ENCODE data around the gene UMAD1.

UMAD1 gene

GRCh38 chr7:7695111-7695817, 54.7 kb downstream of the UMAD1 start:
- TF ChIP-seq TAF1 (IDR thresholded peaks at IDR 0.05; ENCODE audit: borderline replicate concordance, low read depth, low read length) (no peak), POLR2A (IDR thresholded peaks at IDR 0.05; ENCODE audit: low read depth, low read length) (no peak), POLR2AphosphoS5 (IDR thresholded peaks at IDR 0.05; ENCODE audit: low read depth, low read length) (no peak)
- FAIRE-seq, result no peak
- no peak for DNase-seq (ENCODE audit: insufficient read length)

GRCh38 chr7:7696458-7697119, 56.0 kb downstream of the UMAD1 start:
- DNase-seq (ENCODE audit: insufficient read length) (no peak), FAIRE-seq (no peak)
- TF ChIP-seq POLR2AphosphoS5 (IDR thresholded peaks at IDR 0.05; ENCODE audit: low read depth, low read length) (no peak), POLR2A (IDR thresholded peaks at IDR 0.05; ENCODE audit: low read depth, low read length) (no peak), TAF1 (IDR thresholded peaks at IDR 0.05; ENCODE audit: borderline replicate concordance, low read depth, low read length) (no peak)

DNA sequence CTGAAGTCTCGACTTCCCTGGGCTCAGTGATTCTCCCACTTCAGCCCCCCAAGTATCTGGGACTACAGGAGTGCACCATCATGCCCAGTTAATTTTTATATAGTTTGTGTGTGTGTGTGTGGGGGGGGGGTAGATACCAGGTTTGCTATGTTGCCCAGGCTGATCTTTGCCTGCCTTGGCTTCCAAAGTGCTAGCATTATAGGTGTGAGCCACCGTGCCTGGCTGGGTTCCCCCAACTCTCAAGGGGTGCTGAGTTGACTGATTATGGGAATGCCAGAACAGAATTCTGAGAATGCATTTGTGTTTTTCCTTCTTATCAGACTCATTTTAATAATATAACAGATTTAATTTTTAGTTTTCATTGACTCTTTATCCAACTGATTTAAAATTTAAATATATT, 58.4 kb downstream of the UMAD1 start:
- DNase-seq (ENCODE audit: insufficient read length), result no peak
- TF ChIP-seq TAF1 (IDR thresholded peaks at IDR 0.05; ENCODE audit: borderline replicate concordance, low read depth, low read length), result no peak
- TF ChIP-seq POLR2A (IDR thresholded peaks at IDR 0.05; ENCODE audit: low read depth, low read length), result no peak
- TF ChIP-seq POLR2AphosphoS5 (IDR thresholded peaks at IDR 0.05; ENCODE audit: low read depth, low read length), result no peak
- no peak for FAIRE-seq

- no peak for FAIRE-seq
- TF ChIP-seq POLR2AphosphoS5 (IDR thresholded peaks at IDR 0.05; ENCODE audit: low read depth, low read length), result no peak
- no peak for TF ChIP-seq TAF1 (IDR thresholded peaks at IDR 0.05; ENCODE audit: borderline replicate concordance, low read depth, low read length)
- DNase-seq (ENCODE audit: insufficient read length), result no peak
Measured at GRCh38 chr7:7699380-7699779, 58.8 kb downstream of the UMAD1 start.

- FAIRE-seq, result no peak
- TF ChIP-seq POLR2AphosphoS5 (IDR thresholded peaks at IDR 0.05; ENCODE audit: low read depth, low read length) (no peak), POLR2A (IDR thresholded peaks at IDR 0.05; ENCODE audit: low read depth, low read length) (no peak), TAF1 (IDR thresholded peaks at IDR 0.05; ENCODE audit: borderline replicate concordance, low read depth, low read length) (no peak)
Measured at GRCh38 chr7:7699970-7700369, 59.4 kb downstream of the UMAD1 start.

GRCh38 chr7:7701527-7701926, 61.0 kb downstream of the UMAD1 start:
- FAIRE-seq (peak; percentile 56), DNase-seq (ENCODE audit: insufficient read length) (no peak)
- TF ChIP-seq POLR2AphosphoS5 (IDR thresholded peaks at IDR 0.05; ENCODE audit: low read depth, low read length) (no peak), TAF1 (IDR thresholded peaks at IDR 0.05; ENCODE audit: borderline replicate concordance, low read depth, low read length) (no peak), POLR2A (IDR thresholded peaks at IDR 0.05; ENCODE audit: low read depth, low read length) (no peak)

More at GRCh38 chr7:7699970-7700369, 59.4 kb downstream of the UMAD1 start:
- DNase-seq (ENCODE audit: insufficient read length), result no peak

DNA sequence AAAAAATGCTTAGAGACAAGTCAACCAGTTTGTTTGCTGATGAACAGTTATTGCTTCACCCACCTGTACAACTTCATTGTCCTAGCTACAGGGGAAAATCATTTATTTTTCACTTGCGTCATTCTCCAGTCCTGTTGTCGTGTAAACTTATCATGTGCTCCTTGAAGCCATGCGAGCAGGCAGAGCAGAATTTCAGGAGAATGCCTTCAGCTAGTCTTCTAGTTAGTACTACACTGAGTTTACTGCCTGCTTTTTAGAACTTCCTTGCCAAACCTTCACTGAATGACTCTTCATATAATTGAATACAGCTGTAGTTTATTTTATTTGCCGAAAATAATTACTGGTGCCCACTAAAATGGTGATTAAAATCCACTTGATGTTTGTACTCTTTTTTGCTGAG, 62.3 kb downstream of the UMAD1 start:
- DNase-seq (ENCODE audit: insufficient read length) (no peak), FAIRE-seq (peak; percentile 73)
- TF ChIP-seq POLR2AphosphoS5 (IDR thresholded peaks at IDR 0.05; ENCODE audit: low read depth, low read length) (no peak), POLR2A (IDR thresholded peaks at IDR 0.05; ENCODE audit: low read depth, low read length) (no peak)

DNA sequence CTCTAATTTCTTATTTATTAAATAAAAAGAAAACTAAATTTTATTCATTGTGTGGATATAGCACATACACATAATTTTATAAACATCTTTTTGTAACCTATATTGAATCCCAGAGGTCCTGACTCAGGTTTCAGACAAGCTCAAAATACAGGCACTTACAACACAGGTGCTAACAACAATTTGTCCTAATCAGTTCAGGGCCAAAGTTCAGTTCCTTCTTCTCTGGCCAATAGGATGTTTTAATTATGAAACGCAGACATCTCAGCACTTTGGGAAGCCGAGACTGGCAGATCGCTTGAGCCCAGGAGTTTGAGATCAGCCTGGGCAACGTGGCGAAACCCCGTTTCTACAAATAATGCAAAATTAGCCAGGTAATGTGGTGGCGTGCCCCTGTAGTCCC, 62.9 kb downstream of the UMAD1 start:
- no peak for FAIRE-seq
- no peak for DNase-seq (ENCODE audit: insufficient read length)
- TF ChIP-seq POLR2A (IDR thresholded peaks at IDR 0.05; ENCODE audit: low read depth, low read length) (no peak), POLR2AphosphoS5 (IDR thresholded peaks at IDR 0.05; ENCODE audit: low read depth, low read length) (no peak), TAF1 (IDR thresholded peaks at IDR 0.05; ENCODE audit: borderline replicate concordance, low read depth, low read length) (no peak)

DNA sequence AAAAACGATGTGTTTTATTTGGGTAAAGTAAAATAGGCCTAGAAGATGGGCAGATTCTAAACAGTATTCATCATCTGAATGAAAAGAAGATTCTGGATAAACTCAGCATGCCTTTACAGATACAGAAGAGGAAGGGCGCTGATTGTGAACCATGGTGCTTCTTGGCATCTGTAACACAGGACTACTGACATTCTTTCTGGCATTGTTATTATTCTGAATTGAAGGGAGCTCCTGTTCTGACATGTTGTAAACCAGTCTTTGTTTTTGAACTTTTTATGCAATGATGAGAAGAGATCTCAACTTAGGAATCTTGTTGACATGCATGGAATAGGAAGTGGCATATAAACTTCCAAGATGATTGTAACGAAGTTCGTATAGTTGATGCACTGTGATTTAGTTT, 64.3 kb downstream of the UMAD1 start:
- FAIRE-seq, result no peak
- TF ChIP-seq POLR2A (IDR thresholded peaks at IDR 0.05; ENCODE audit: low read depth, low read length), result no peak
- no peak for TF ChIP-seq POLR2AphosphoS5 (IDR thresholded peaks at IDR 0.05; ENCODE audit: low read depth, low read length)
- no peak for TF ChIP-seq TAF1 (IDR thresholded peaks at IDR 0.05; ENCODE audit: borderline replicate concordance, low read depth, low read length)

DNA sequence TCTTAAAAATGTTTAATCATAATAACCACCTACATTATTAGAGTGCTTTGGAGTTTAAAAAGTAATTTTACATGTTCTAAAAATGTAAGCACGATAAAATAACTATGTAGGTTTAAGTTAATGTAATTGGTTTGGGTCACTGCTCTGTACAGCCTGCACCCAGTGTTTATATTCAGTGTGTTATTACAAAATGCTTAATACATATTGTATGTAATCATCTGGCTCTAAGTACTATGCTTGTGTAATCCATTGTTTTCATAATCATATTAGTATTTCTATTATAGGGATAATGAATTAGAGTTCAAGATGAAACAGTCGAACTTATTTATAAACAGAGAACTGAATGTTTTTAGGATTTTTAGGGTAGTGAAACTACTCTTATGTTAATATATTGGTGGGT, 64.8 kb downstream of the UMAD1 start:
- TF ChIP-seq POLR2A (IDR thresholded peaks at IDR 0.05; ENCODE audit: low read depth, low read length) (no peak), POLR2AphosphoS5 (IDR thresholded peaks at IDR 0.05; ENCODE audit: low read depth, low read length) (no peak), TAF1 (IDR thresholded peaks at IDR 0.05; ENCODE audit: borderline replicate concordance, low read depth, low read length) (no peak)
- DNase-seq (ENCODE audit: insufficient read length) (no peak), FAIRE-seq (no peak)

More for the DNA sequence above, 64.3 kb downstream of the UMAD1 start:
- DNase-seq (ENCODE audit: insufficient read length), result no peak

DNA sequence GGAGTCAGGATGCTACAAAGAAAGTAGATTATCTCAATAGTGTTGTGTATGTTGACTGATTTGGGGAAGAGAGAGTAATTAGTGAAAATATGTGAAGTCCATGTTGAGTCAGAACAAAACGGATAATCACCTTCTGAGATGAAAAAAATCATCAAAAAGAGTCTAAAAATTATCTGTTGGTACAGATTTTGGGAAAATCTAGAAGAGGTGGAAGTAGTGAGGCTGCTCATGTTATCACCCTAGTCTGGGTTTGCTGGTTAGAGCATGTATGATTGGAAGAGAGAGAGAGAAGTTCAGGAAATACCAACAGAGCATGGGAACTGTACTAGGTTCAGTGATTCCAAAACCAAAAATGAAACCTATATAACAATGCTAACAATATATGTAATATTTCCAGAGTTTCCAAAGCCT, 65.6 kb downstream of the UMAD1 start:
- DNase-seq (ENCODE audit: insufficient read length) (no peak), FAIRE-seq (no peak)
- no peak for TF ChIP-seq POLR2AphosphoS5 (IDR thresholded peaks at IDR 0.05; ENCODE audit: low read depth, low read length)

DNA sequence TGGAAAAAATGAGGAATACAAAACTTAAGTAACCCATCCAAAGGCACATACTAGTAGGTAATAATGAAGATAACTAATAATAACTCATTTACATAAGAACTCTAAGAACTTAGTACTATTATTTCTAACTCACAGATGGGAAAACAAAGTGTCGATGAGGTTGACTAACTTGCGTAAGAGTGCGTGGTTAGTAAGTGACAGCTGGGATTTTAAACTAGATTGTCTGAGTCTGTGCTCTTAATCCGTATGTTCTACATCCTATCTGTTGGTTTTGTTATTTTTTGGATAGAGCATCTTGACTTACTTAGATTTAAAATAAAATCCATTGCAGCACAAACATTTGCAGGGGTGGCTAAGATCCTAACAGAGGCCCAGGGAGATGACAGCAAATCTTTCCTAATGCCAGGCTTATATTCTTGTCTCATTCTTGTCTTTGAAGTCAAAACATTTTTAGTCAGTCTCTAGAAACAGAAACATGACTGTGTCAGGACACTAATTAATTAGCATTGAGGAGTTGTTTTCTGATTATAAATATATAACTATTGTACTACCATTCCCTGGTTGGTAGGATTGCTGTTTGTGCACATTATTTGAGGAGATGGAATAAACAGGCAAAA, 66.1 kb downstream of the UMAD1 start:
- TF ChIP-seq POLR2A (IDR thresholded peaks at IDR 0.05; ENCODE audit: low read depth, low read length), result no peak
- TF ChIP-seq POLR2AphosphoS5 (IDR thresholded peaks at IDR 0.05; ENCODE audit: low read depth, low read length), result no peak
- no peak for TF ChIP-seq TAF1 (IDR thresholded peaks at IDR 0.05; ENCODE audit: borderline replicate concordance, low read depth, low read length)
- DNase-seq (ENCODE audit: insufficient read length) (no peak), FAIRE-seq (no peak)
